Lung microvascular endothelial cell (primary cell): ENCODE data around the gene TMPRSS4. TPM values are rescaled to one million over a fixed set of nuclear protein-coding genes. Genes with fewer than 3 reads are reported as not detected.

Experiments used
- DNase-seq, 2 donors: peaks; one replicate each; pipeline versions ENCODE4 v3.0.0 to v3.0.0-alpha.2; 2010; ENCODE audit warnings: low read depth in 2 of 2
- total RNA-seq: library from RNA; depleted of rRNA; stranded (reverse); fragments of >200 nt; gene quantifications from 2 replicates; pipeline ENCODE4 v1.2.1, GENCODE V29; 2014

Gene TMPRSS4
- total RNA-seq = not detected in 2 replicates

GRCh38 chr11:118076754-118077281 is at the start of gene TMPRSS4:
TMPRSS4 (plus strand) TSS chr11:118077078; CDS start chr11:118077303, 225 bp downstream.
- no peak for DNase-seq

GRCh38 chr11:118027694-118028093 is 49.2 kb upstream of the TMPRSS4 start:
- DNase-seq = no peak

GRCh38 chr11:118028626-118029025 is 48.3 kb upstream of the TMPRSS4 start:
- no peak for DNase-seq

- DNase-seq = no peak
Measured at GRCh38 chr11:118033443-118033842, 43.4 kb upstream of the TMPRSS4 start.

GRCh38 chr11:118042141-118042540 is 34.7 kb upstream of the TMPRSS4 start:
- no peak for DNase-seq

- DNase-seq = no peak
Measured at GRCh38 chr11:118042796-118043195, 34.1 kb upstream of the TMPRSS4 start.

GRCh38 chr11:118045191-118045590 is 31.7 kb upstream of the TMPRSS4 start:
- no peak for DNase-seq

GRCh38 chr11:118046051-118046963 is 30.6 kb upstream of the TMPRSS4 start:
- no peak for DNase-seq

- DNase-seq = no peak
Measured at GRCh38 chr11:118046964-118047700, 29.7 kb upstream of the TMPRSS4 start.

- DNase-seq = no peak
Measured at GRCh38 chr11:118047749-118048148, 29.1 kb upstream of the TMPRSS4 start.

GRCh38 chr11:118048472-118049370 is 28.2 kb upstream of the TMPRSS4 start:
- DNase-seq = no peak

- no peak for DNase-seq
Measured at GRCh38 chr11:118049771-118050170, 27.1 kb upstream of the TMPRSS4 start.

- DNase-seq = no peak
Measured at GRCh38 chr11:118050208-118050891, 26.5 kb upstream of the TMPRSS4 start.

GRCh38 chr11:118051136-118051610 is 25.7 kb upstream of the TMPRSS4 start:
- no peak for DNase-seq

GRCh38 chr11:118051611-118052461 is 25.0 kb upstream of the TMPRSS4 start:
- DNase-seq = no peak

GRCh38 chr11:118052581-118053206 is 24.2 kb upstream of the TMPRSS4 start:
- no peak for DNase-seq

- no peak for DNase-seq
Measured at GRCh38 chr11:118054712-118055640, 21.9 kb upstream of the TMPRSS4 start.

- no peak for DNase-seq
Measured at GRCh38 chr11:118055966-118056365, 20.9 kb upstream of the TMPRSS4 start.
